HEK293 (cell line): ENCODE measurements around the gene KCTD2.

Experiments
- CTCF ChIA-PET: fragments of 350-600 bp; formaldehyde crosslinking; extraction: SDS; loops from one replicate; lab custom pipeline; 2021; ENCODE audit warnings: antibody characterized with exemption; lab: Yijun Ruan, JAX
- POLR2A ChIA-PET: fragments of 300-600 bp; formaldehyde crosslinking; extraction: SDS; loops from one replicate; lab custom pipeline; 2020; ENCODE audit warnings: antibody characterized with exemption, inconsistent platforms; lab: Yijun Ruan, JAX
- H3K27ac ChIP-seq: fragments of 200-500 bp; sonication (Bioruptor generic); 2 replicates; pipeline ENCODE4 v1.5.1; 2014; ENCODE audit warnings: low read depth, low read length, control low read depth, inconsistent platforms; ENCODE audit errors: extremely low read depth
- H3K36me3 ChIP-seq, 2 experiments: fragments of 200-500 bp in 1 of 2; sonication (Bioruptor generic) in 1 of 2; 1 replicate in 1 of 2; 2 replicates in 1 of 2; pipeline ENCODE4 v1.5.1; 2014 to 2017; ENCODE audit warnings: inconsistent platforms in 2 of 2, low read length in 2 of 2; ENCODE audit not compliant: control insufficient read depth in 2 of 2, insufficient read depth in 1 of 2
- H3K4me1 ChIP-seq: fragments of 200-500 bp; sonication (Bioruptor generic); 2 replicates; pipeline ENCODE4 v1.5.1; 2014; ENCODE audit warnings: mild to moderate bottlenecking, low read length, inconsistent platforms; ENCODE audit not compliant: control insufficient read depth, insufficient read depth
- H3K4me3 ChIP-seq: 2 replicates; pipeline ENCODE4 v1.5.1; 2011; ENCODE audit warnings: low read depth, mild to moderate bottlenecking, control low read depth, low read length, moderate library complexity
- H3K9me3 ChIP-seq: fragments of 200-500 bp; sonication (Bioruptor generic); 2 replicates; pipeline ENCODE4 v1.5.1; 2014; ENCODE audit warnings: low read depth, low read length, inconsistent platforms; ENCODE audit not compliant: control insufficient read depth, insufficient read depth
- EGR2 ChIP-seq: fragments of 450-650 bp; formaldehyde crosslinking; IDR thresholded peaks from 2 replicates; pipeline ENCODE4 v1.5.1; 2016; ENCODE audit warnings: low read depth, missing biosample characterization, missing genetic modification characterization
- GLI4 ChIP-seq: fragments of 450-650 bp; formaldehyde crosslinking; IDR thresholded peaks from 2 replicates; pipeline ENCODE4 v1.5.1; 2016; ENCODE audit warnings: missing biosample characterization, missing genetic modification characterization
- HOXD13 ChIP-seq: sonication (generic); formaldehyde crosslinking; IDR thresholded peaks from 2 replicates; pipeline ENCODE4 v1.8.0; 2022; ENCODE audit warnings: missing genetic modification reagents, borderline replicate concordance
- SCRT2 ChIP-seq: fragments of 450-650 bp; formaldehyde crosslinking; IDR thresholded peaks from 2 replicates; pipeline ENCODE4 v1.5.1; 2016; ENCODE audit warnings: missing biosample characterization, missing genetic modification characterization
- ZBTB17 ChIP-seq: fragments of 450-650 bp; formaldehyde crosslinking; IDR thresholded peaks from 2 replicates; pipeline ENCODE4 v1.5.1; 2016; ENCODE audit warnings: missing biosample characterization, missing genetic modification characterization
- ZBTB21 ChIP-seq: fragments of 450-650 bp; formaldehyde crosslinking; IDR thresholded peaks from 2 replicates; pipeline ENCODE4 v1.5.1; 2017; ENCODE audit warnings: missing biosample characterization, missing genetic modification characterization
- ZNF211 ChIP-seq: fragments of 450-650 bp; formaldehyde crosslinking; IDR thresholded peaks from 2 replicates; pipeline ENCODE4 v1.5.1; 2016; ENCODE audit warnings: low read depth, missing biosample characterization, missing genetic modification characterization
- ZNF26 ChIP-seq: fragments of 450-650 bp; formaldehyde crosslinking; IDR thresholded peaks from 2 replicates; pipeline ENCODE4 v1.5.1; 2016; ENCODE audit warnings: missing biosample characterization, missing genetic modification characterization
- ZNF274 ChIP-seq, 2 experiments: fragments of 200-500 bp in 1 of 2; fragments of 450-650 bp in 1 of 2; sonication (Bioruptor generic) in 1 of 2; formaldehyde crosslinking in 1 of 2; IDR thresholded peaks; 2 replicates each; pipeline versions ENCODE4 v1.5.1 to v1.6.1; 2014 to 2016; ENCODE audit warnings: borderline replicate concordance in 1 of 2, inconsistent platforms in 1 of 2, low read length in 1 of 2, missing biosample characterization in 1 of 2, missing genetic modification characterization in 1 of 2
- ZNF302 ChIP-seq: fragments of 450-650 bp; formaldehyde crosslinking; IDR thresholded peaks from 2 replicates; pipeline ENCODE4 v1.5.1; 2016; ENCODE audit warnings: missing biosample characterization, missing genetic modification characterization, low read depth
- ZNF37A ChIP-seq: fragments of 450-650 bp; IDR thresholded peaks from 2 replicates; pipeline ENCODE4 v1.5.1; 2018; ENCODE audit warnings: missing biosample characterization, missing genetic modification characterization
- ZNF837 ChIP-seq: fragments of 450-650 bp; formaldehyde crosslinking; IDR thresholded peaks from 2 replicates; pipeline ENCODE4 v1.5.1; 2016; ENCODE audit warnings: missing biosample characterization, missing genetic modification characterization
- TF ChIP-seq, protein P1 (sequence below): fragments of 450-650 bp; formaldehyde crosslinking; IDR thresholded peaks from 2 replicates; pipeline ENCODE4 v1.5.1; 2016; ENCODE audit warnings: missing biosample characterization, missing genetic modification characterization
- TF ChIP-seq, protein P2 (sequence below): fragments of 450-650 bp; formaldehyde crosslinking; IDR thresholded peaks from 2 replicates; pipeline ENCODE4 v1.5.1; 2016; ENCODE audit warnings: missing biosample characterization, missing genetic modification characterization
- TF ChIP-seq, protein P3 (sequence below): IDR thresholded peaks from 2 replicates; pipeline ENCODE4 v1.6.1; 2011; ENCODE audit warnings: mild to moderate bottlenecking, low read depth, low read length, borderline replicate concordance
- TF ChIP-seq, protein P4 (sequence below): fragments of 450-650 bp; formaldehyde crosslinking; IDR thresholded peaks from 2 replicates; pipeline ENCODE4 v1.5.1; 2017; ENCODE audit warnings: missing biosample characterization, missing genetic modification characterization

The KCTD2 gene

GRCh38 chr17:75097865-75098264 lies 50.8 kb downstream of the KCTD2 start:
- no peak overlapping the region for H3K27ac ChIP-seq
- peaks cover 0 to 19% of the 10 kb centered on the region in 2 experiments; a peak in 1 of 3 replicates for H3K36me3 ChIP-seq
- no peak overlapping the region for H3K4me3 ChIP-seq
- no peaks in the 10 kb centered on the region; the same call in 1 of the 2 replicates for H3K4me1 ChIP-seq
- ChIA-PET CTCF (interaction anchor here (0.8 kb wide), 1 partner anchor 85 kb away, joined by 3 read pairs; the partner anchor contains the start of gene MRPL58), POLR2A (interaction anchor here (1.1 to 2.8 kb wide), 2 partner anchors 8 to 33 kb away, joined by 4 to 19 read pairs; no protein-coding TSS in a partner anchor)
- H3K9me3 ChIP-seq, result no peaks in the 10 kb centered on the region
- TF ChIP-seq, protein P1, sequence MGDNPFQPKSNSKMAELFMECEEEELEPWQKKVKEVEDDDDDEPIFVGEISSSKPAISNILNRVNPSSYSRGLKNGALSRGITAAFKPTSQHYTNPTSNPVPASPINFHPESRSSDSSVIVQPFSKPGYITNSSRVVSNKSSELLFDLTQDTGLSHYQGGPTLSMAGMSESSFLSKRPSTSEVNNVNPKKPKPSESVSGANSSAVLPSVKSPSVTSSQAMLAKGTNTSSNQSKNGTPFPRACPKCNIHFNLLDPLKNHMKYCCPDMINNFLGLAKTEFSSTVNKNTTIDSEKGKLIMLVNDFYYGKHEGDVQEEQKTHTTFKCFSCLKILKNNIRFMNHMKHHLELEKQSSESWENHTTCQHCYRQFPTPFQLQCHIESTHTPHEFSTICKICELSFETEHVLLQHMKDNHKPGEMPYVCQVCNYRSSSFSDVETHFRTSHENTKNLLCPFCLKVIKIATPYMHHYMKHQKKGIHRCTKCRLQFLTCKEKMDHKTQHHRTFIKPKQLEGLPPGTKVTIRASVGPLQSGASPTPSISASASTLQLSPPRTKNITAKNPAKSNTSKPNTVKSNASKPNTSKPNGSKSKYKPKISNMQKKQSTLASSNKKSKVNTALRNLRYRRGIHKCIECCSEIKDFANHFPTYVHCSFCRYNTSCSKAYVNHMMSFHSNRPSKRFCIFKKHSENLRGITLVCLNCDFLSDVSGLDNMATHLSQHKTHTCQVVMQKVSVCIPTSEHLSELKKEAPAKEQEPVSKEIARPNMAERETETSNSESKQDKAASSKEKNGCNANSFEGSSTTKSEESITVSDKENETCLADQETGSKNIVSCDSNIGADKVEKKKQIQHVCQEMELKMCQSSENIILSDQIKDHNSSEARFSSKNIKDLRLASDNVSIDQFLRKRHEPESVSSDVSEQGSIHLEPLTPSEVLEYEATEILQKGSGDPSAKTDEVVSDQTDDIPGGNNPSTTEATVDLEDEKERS (tag by site-specific recombination), result no peak
- TF ChIP-seq ZNF837 (no peak), HOXD13 (CRISPR knock-in tag) (no peak), ZNF211 (no peak), ZBTB21 (tag by site-specific recombination) (no peak), ZNF26 (tag by site-specific recombination) (no peak), GLI4 (no peak), ZNF37A (no peak), SCRT2 (tag by site-specific recombination) (no peak), EGR2 (no peak), ZNF274 (IDR thresholded peaks at IDR 0.05; ENCODE audit: low read length) (no peak), ZNF274 (tag by site-specific recombination; IDR thresholded peaks at IDR 0.05; ENCODE audit: borderline replicate concordance) (no peak), ZBTB17 (tag by site-specific recombination) (no peak), ZNF302 (tag by site-specific recombination) (no peak)
- TF ChIP-seq, protein P2, sequence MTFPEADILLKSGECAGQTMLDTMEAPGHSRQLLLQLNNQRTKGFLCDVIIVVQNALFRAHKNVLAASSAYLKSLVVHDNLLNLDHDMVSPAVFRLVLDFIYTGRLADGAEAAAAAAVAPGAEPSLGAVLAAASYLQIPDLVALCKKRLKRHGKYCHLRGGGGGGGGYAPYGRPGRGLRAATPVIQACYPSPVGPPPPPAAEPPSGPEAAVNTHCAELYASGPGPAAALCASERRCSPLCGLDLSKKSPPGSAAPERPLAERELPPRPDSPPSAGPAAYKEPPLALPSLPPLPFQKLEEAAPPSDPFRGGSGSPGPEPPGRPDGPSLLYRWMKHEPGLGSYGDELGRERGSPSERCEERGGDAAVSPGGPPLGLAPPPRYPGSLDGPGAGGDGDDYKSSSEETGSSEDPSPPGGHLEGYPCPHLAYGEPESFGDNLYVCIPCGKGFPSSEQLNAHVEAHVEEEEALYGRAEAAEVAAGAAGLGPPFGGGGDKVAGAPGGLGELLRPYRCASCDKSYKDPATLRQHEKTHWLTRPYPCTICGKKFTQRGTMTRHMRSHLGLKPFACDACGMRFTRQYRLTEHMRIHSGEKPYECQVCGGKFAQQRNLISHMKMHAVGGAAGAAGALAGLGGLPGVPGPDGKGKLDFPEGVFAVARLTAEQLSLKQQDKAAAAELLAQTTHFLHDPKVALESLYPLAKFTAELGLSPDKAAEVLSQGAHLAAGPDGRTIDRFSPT, result no peak
- TF ChIP-seq, protein P3, sequence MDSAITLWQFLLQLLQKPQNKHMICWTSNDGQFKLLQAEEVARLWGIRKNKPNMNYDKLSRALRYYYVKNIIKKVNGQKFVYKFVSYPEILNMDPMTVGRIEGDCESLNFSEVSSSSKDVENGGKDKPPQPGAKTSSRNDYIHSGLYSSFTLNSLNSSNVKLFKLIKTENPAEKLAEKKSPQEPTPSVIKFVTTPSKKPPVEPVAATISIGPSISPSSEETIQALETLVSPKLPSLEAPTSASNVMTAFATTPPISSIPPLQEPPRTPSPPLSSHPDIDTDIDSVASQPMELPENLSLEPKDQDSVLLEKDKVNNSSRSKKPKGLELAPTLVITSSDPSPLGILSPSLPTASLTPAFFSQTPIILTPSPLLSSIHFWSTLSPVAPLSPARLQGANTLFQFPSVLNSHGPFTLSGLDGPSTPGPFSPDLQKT, result no peak
- TF ChIP-seq, protein P4, sequence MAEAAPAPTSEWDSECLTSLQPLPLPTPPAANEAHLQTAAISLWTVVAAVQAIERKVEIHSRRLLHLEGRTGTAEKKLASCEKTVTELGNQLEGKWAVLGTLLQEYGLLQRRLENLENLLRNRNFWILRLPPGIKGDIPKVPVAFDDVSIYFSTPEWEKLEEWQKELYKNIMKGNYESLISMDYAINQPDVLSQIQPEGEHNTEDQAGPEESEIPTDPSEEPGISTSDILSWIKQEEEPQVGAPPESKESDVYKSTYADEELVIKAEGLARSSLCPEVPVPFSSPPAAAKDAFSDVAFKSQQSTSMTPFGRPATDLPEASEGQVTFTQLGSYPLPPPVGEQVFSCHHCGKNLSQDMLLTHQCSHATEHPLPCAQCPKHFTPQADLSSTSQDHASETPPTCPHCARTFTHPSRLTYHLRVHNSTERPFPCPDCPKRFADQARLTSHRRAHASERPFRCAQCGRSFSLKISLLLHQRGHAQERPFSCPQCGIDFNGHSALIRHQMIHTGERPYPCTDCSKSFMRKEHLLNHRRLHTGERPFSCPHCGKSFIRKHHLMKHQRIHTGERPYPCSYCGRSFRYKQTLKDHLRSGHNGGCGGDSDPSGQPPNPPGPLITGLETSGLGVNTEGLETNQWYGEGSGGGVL, result no peak
- TF ChIP-seq, all 188 proteins: peak for 0
